A549 (cell line): ENCODE results near the gene FERD3L. TPM values are rescaled to one million over a fixed set of nuclear protein-coding genes. Genes with fewer than 3 reads are reported as not detected.

Source experiments
- ATAC-seq, 2 experiments: fragments of 200-7000 bp in 1 of 2; fragments of >200 bp in 1 of 2; cut with Nextera tagmentation in 1 of 2; cut with Tn5 transposase in 1 of 2; 3 replicates each; pipeline versions ENCODE4 v1.8.0 to v1.9.1; 2018 to 2020; ENCODE audit warnings: mild to moderate bottlenecking in 1 of 2, moderate library complexity in 1 of 2
- CTCF ChIA-PET: fragments of 300-600 bp; sonication (Branson Sonifier 250); formaldehyde crosslinking; extraction: SDS; loops from one replicate; lab custom pipeline; 2021; ENCODE audit warnings: antibody characterized with exemption, inconsistent platforms; lab: Yijun Ruan, JAX
- POLR2A ChIA-PET: fragments of 350-600 bp; formaldehyde crosslinking; extraction: SDS; loops from one replicate; lab custom pipeline; 2021; ENCODE audit warnings: antibody characterized with exemption, inconsistent platforms; lab: Yijun Ruan, JAX
- DNase-seq, 2 experiments: peaks; one replicate each; pipeline versions ENCODE4 v3.0.0 to v3.0.0-alpha.2; 2011 to 2016; ENCODE audit warnings: low read depth in 1 of 2, low spot score in 1 of 2
- FAIRE-seq: peaks from 2 replicates; lab custom pipeline; 2011; peaks lifted over from hg19 to GRCh38; lab: Jason Lieb, UNC
- H3K27ac ChIP-seq, 2 experiments: fragments of >200 bp; sonication (Bioruptor Twin); formaldehyde crosslinking; 3 replicates each; pipeline ENCODE4 v1.5.1; 2016 to 2017
- H3K4me1 ChIP-seq: fragments of >200 bp; sonication (Bioruptor Twin); formaldehyde crosslinking; 3 replicates; pipeline ENCODE4 v1.6.1; 2016
- H3K4me2 ChIP-seq: fragments of >200 bp; sonication (Bioruptor Twin); formaldehyde crosslinking; 3 replicates; pipeline ENCODE4 v1.6.1; 2016
- H3K4me3 ChIP-seq: fragments of >200 bp; sonication (Bioruptor Twin); formaldehyde crosslinking; 3 replicates; pipeline ENCODE4 v1.5.1; 2016
- H3K9me3 ChIP-seq: fragments of >200 bp; sonication (Bioruptor Twin); formaldehyde crosslinking; 3 replicates; pipeline ENCODE4 v1.6.1; 2016
- ATOH8 ChIP-seq: fragments of 250-450 bp; sonication (Bioruptor Pico); IDR thresholded peaks from 2 replicates; pipeline ENCODE4 v1.5.0; 2020; ENCODE audit warnings: low read depth, mild to moderate bottlenecking, moderate library complexity
- CBX2 ChIP-seq: fragments of 200-600 bp; sonication (generic); IDR thresholded peaks from 2 replicates; pipeline ENCODE4 v1.6.1; 2016; ENCODE audit warnings: low read depth, mild to moderate bottlenecking, borderline replicate concordance
- CHD4 ChIP-seq: fragments of 200-600 bp; sonication (generic); IDR thresholded peaks from 2 replicates; pipeline ENCODE4 v1.6.1; 2016; ENCODE audit warnings: antibody characterized with exemption, mild to moderate bottlenecking, borderline replicate concordance
- CTCF ChIP-seq: fragments of >200 bp; sonication (Bioruptor Twin); formaldehyde crosslinking; IDR thresholded peaks from 3 replicates; pipeline ENCODE4 v1.5.1; 2016
- E2F6 ChIP-seq: IDR thresholded peaks from 2 replicates; pipeline ENCODE4 v1.6.1; 2012; ENCODE audit warnings: low read depth, borderline replicate concordance
- EHF ChIP-seq: fragments of 250-450 bp; sonication (Bioruptor Pico); IDR thresholded peaks from 2 replicates; pipeline ENCODE4 v1.5.0; 2020; ENCODE audit warnings: mild to moderate bottlenecking
- EHMT2 ChIP-seq: fragments of 200-600 bp; sonication (generic); IDR thresholded peaks from 2 replicates; pipeline ENCODE4 v1.6.1; 2016; ENCODE audit warnings: antibody characterized with exemption, low read depth, mild to moderate bottlenecking, moderate library complexity
- EP300 ChIP-seq, 2 experiments: fragments of >200 bp; sonication (Bioruptor Twin); formaldehyde crosslinking; IDR thresholded peaks; 2 replicates in 1 of 2; 3 replicates in 1 of 2; pipeline ENCODE4 v1.6.1; 2016 to 2017
- ESRRA ChIP-seq: fragments of 150-350 bp; IDR thresholded peaks from 2 replicates; pipeline ENCODE4 v1.6.1; 2014; ENCODE audit warnings: mild to moderate bottlenecking, low read length, borderline replicate concordance
- FOSL2 ChIP-seq, 2 experiments: fragments of 450-650 bp in 1 of 2; fragments of >200 bp in 1 of 2; sonication (Bioruptor Twin) in 1 of 2; formaldehyde crosslinking; IDR thresholded peaks; 2 replicates each; pipeline versions ENCODE4 v1.5.0 to v1.6.1; 2016 to 2020; ENCODE audit warnings: mild to moderate bottlenecking in 1 of 2, moderate library complexity in 1 of 2
- HMGXB4 ChIP-seq: fragments of 250-450 bp; sonication (Bioruptor Pico); IDR thresholded peaks from 2 replicates; pipeline ENCODE4 v1.5.0; 2021; ENCODE audit warnings: mild to moderate bottlenecking, moderate library complexity, borderline replicate concordance
- HOXA7 ChIP-seq: fragments of 250-450 bp; sonication (Bioruptor Pico); IDR thresholded peaks from 2 replicates; pipeline ENCODE4 v1.5.0; 2020; ENCODE audit warnings: mild to moderate bottlenecking, moderate library complexity
- HOXB5 ChIP-seq: fragments of 250-450 bp; sonication (Bioruptor Pico); IDR thresholded peaks from 2 replicates; pipeline ENCODE4 v1.5.0; 2020; ENCODE audit warnings: mild to moderate bottlenecking, moderate library complexity
- JUNB ChIP-seq: fragments of >200 bp; sonication (Bioruptor Twin); formaldehyde crosslinking; IDR thresholded peaks from 2 replicates; pipeline ENCODE4 v1.6.1; 2016
- MYC ChIP-seq: IDR thresholded peaks from 2 replicates; pipeline ENCODE4 v1.6.1; 2012; ENCODE audit warnings: mild to moderate bottlenecking, inconsistent platforms, low read length, improper control_type of control experiment, borderline replicate concordance
- NFE2L2 ChIP-seq: fragments of 150-350 bp; conservative IDR thresholded peaks from 2 replicates; pipeline ENCODE4 v1.6.1; 2014; ENCODE audit warnings: low read length
- POLR2AphosphoS2 ChIP-seq: conservative IDR thresholded peaks from 2 replicates; pipeline ENCODE4 v1.6.1; 2012; ENCODE audit warnings: low read length, improper control_type of control experiment, inconsistent platforms
- RARB ChIP-seq: fragments of 250-450 bp; sonication (Bioruptor Pico); IDR thresholded peaks from 2 replicates; pipeline ENCODE4 v1.8.0; 2021; ENCODE audit warnings: mild to moderate bottlenecking, moderate library complexity
- RNF2 ChIP-seq: fragments of 200-600 bp; sonication (generic); IDR thresholded peaks from 2 replicates; pipeline ENCODE4 v1.6.1; 2016; ENCODE audit warnings: low read depth, mild to moderate bottlenecking, antibody characterized with exemption, moderate library complexity, borderline replicate concordance
- SREBF2 ChIP-seq: fragments of 450-650 bp; IDR thresholded peaks from 2 replicates; pipeline ENCODE4 v1.6.1; 2014; ENCODE audit warnings: mild to moderate bottlenecking, moderate library complexity
- ZC3H11A ChIP-seq: fragments of 450-650 bp; IDR thresholded peaks from 2 replicates; pipeline ENCODE4 v1.6.1; 2014; ENCODE audit warnings: antibody characterized with exemption, mild to moderate bottlenecking
- ZFP36 ChIP-seq: fragments of 450-650 bp; IDR thresholded peaks from 2 replicates; pipeline ENCODE4 v1.6.1; 2014; ENCODE audit warnings: borderline replicate concordance; ENCODE audit not compliant: partially characterized antibody
- WGBS: methylation state at CpG from one replicate; pipeline ENCODE4 v1.1.6; 2017; ENCODE audit errors: missing lambda C conversion rate; 5-methylcytosine and 5-hydroxymethylcytosine counted together
- polyA plus RNA-seq, 4 experiments: library from polyadenylated mRNA; depleted of rRNA in 3 of 4; stranded (reverse); fragments of >200 nt; fragmentation: RNase III in 1 of 4; extraction: RNeasy Plus Mini Kit Qiagen cat#74134 plus additional on column Dnase treatment in 1 of 4; gene quantifications; 2 replicates in 3 of 4; 3 replicates in 1 of 4; pipeline ENCODE4 v1.2.3, GENCODE V29; 2011 to 2017

The FERD3L gene
- polyA plus RNA-seq, 2 of the 4 experiments (the other 2 are of a cell fraction), result not detected

- ATAC-seq, result no peak
- Histone ChIP-seq H3K9me3 (no peaks in the 10 kb centered on the region), H3K4me3 (no peak overlapping the region), H3K4me1 (no peaks in the 10 kb centered on the region)
- CTCF ChIA-PET, result interaction anchor here (0.8 kb wide), 1 partner anchor 12 kb away, joined by 3 read pairs; no protein-coding TSS in a partner anchor
- 63% methylated on average over 48 of the region's 48 CpGs for WGBS
- TF ChIP-seq SREBF2, result no peak
- no peak for TF ChIP-seq ATOH8 (CRISPR knock-in tag)
- TF ChIP-seq MYC, result no peak
- TF ChIP-seq CHD4, result no peak
- TF ChIP-seq HOXB5 (CRISPR knock-in tag), result no peak
- TF ChIP-seq ZFP36, result no peak
- no peak for TF ChIP-seq FOSL2 (IDR thresholded peaks at IDR 0.05)
- no peak for TF ChIP-seq FOSL2 (CRISPR knock-in tag; IDR thresholded peaks at IDR 0.05)
- no peak for TF ChIP-seq RNF2
- no peak for TF ChIP-seq JUNB
- no peak for TF ChIP-seq HOXA7 (CRISPR knock-in tag)
- no peak for TF ChIP-seq ESRRA
- TF ChIP-seq EHF (CRISPR knock-in tag), result no peak
- no peak for TF ChIP-seq EP300 (IDR thresholded peaks at IDR 0.05)
- TF ChIP-seq CTCF, result no peak
- TF ChIP-seq, all 56 proteins: peak for 0
- no peak for DNase-seq
- no peak for FAIRE-seq
- Histone ChIP-seq H3K4me2 (peak overlapping the region; percentile 41; the same call in 1 of the 3 replicates), H3K27ac (no peak overlapping the region)
- POLR2A ChIA-PET, result no interaction called here
Observed at GRCh38 chr7:19107356-19108146, 37.7 kb downstream of the FERD3L start.

- no peaks in the 10 kb centered on the region for H3K4me1 ChIP-seq
- H3K4me3 ChIP-seq, result no peak overlapping the region
- TF ChIP-seq EHMT2 (no peak), E2F6 (no peak), HOXA7 (CRISPR knock-in tag) (no peak), POLR2AphosphoS2 (no peak), ZC3H11A (no peak), RNF2 (no peak), NFE2L2 (no peak), HMGXB4 (no peak), RARB (no peak), CBX2 (no peak)
- no peak overlapping the region for H3K27ac ChIP-seq
- no peak overlapping the region; the same call in 2 of the 3 replicates for H3K4me2 ChIP-seq
- POLR2A ChIA-PET, result no interaction called here
- CTCF ChIA-PET, result interaction anchor here (0.6 to 1.2 kb wide), 2 partner anchors 516 to 517 kb away, joined by 3 to 4 read pairs; no protein-coding TSS in a partner anchor
- no peaks in the 10 kb centered on the region for H3K9me3 ChIP-seq
- DNase-seq (no peak), FAIRE-seq (no peak), ATAC-seq (no peak)
- WGBS, result 59% methylated on average over 6 of the region's 6 CpGs
Observed at GRCh38 chr7:19107081-19107355, 38.2 kb downstream of the FERD3L start.
